Sigmoid colon (tissue), 7 donors: Measurements from ENCODE around the gene PDE9A. TPM values are rescaled to one million over a fixed set of nuclear protein-coding genes. Genes with fewer than 3 reads are reported as not detected.
A peak's percentile ranks its signal among the peaks of the same experiment; 100 is the strongest.

ENCODE experiments used
- DNase-seq: peaks from one replicate; pipeline ENCODE4 v3.0.0-alpha.2; 2019
- H3K27ac ChIP-seq, 4 donors: fragments of 200-600 bp; sonication (generic); one replicate each; pipeline ENCODE4 v1.5.1; 2016 to 2019; ENCODE audit warnings: mild to moderate bottlenecking in 1 of 4
- H3K27me3 ChIP-seq, 3 donors: fragments of 200-600 bp; sonication (generic); one replicate each; pipeline ENCODE4 v1.5.1; 2019; ENCODE audit warnings: mild to moderate bottlenecking in 1 of 3
- H3K36me3 ChIP-seq, 4 donors: fragments of 200-600 bp; sonication (generic); one replicate each; pipeline ENCODE4 v1.5.1; 2016 to 2019
- H3K4me1 ChIP-seq, 4 donors: fragments of 200-600 bp; sonication (generic); one replicate each; pipeline ENCODE4 v1.5.1; 2017 to 2019
- H3K4me3 ChIP-seq, 4 donors: fragments of 200-600 bp; sonication (generic); one replicate each; pipeline ENCODE4 v1.5.1; 2017 to 2019; ENCODE audit warnings: mild to moderate bottlenecking in 2 of 4, moderate library complexity in 1 of 4
- H3K9me3 ChIP-seq, 4 donors: fragments of 200-600 bp in 3 of 4; sonication (generic) in 3 of 4; one replicate each; pipeline versions ENCODE4 v1.5.1 to v1.6.1; 2013 to 2019
- EP300 ChIP-seq, 4 donors: sonication (generic); formaldehyde crosslinking; IDR thresholded peaks; one replicate each; pipeline ENCODE4 v1.6.1; 2017; ENCODE audit warnings: antibody characterized with exemption in 4 of 4
- POLR2A ChIP-seq, 2 donors: fragments of 450-650 bp; IDR thresholded peaks; one replicate each; pipeline ENCODE4 v1.6.1; 2016; ENCODE audit warnings: antibody characterized with exemption in 2 of 2, mild to moderate bottlenecking in 2 of 2, moderate library complexity in 2 of 2
- POLR2AphosphoS5 ChIP-seq, 4 donors: sonication (generic); formaldehyde crosslinking; IDR thresholded peaks; one replicate each; pipeline ENCODE4 v1.6.1; 2017; ENCODE audit warnings: antibody characterized with exemption in 4 of 4
- WGBS, 2 donors: extraction: QIAGEN DNeasy Blood & Tissue Kit; methylation state at CpG; one replicate each; pipeline ENCODE4 v1.1.7; 2013; 5-methylcytosine and 5-hydroxymethylcytosine counted together
- intact Hi-C: fragments of 100-400 bp; cut with DNase I; formaldehyde crosslinking; loops from one replicate; pipeline ENCODE4 v1.15.1; 2023
- polyA plus RNA-seq, 3 donors: library from polyadenylated mRNA; stranded (reverse); fragments of 200-250 nt; gene quantifications; one replicate each; pipeline ENCODE4 v1.2.3, GENCODE V29; 2013
- total RNA-seq, 4 donors: library from RNA; depleted of rRNA; stranded (reverse); fragments of >200 nt; gene quantifications; one replicate each; pipeline ENCODE4 v1.1.0, GENCODE V29; 2016
- TF ChIP-seq, protein P1 (sequence below), 4 experiments: fragments of 450-650 bp in 3 of 4; fragments of 200-600 bp in 1 of 4; IDR thresholded peaks; one replicate each; pipeline ENCODE4 v1.5.1; 2016 to 2019; ENCODE audit warnings: antibody characterized with exemption in 4 of 4, mild to moderate bottlenecking in 3 of 4, moderate library complexity in 2 of 4
- donor health status: healthy with polysubstance abuse.
- donor health status: Bipolar disorder and iron deficiency.
- donor health status: healthy.

Gene PDE9A
- total and polyA plus RNA-seq, 7 donors = 71.6 to 433 (median 102) TPM

DNA sequence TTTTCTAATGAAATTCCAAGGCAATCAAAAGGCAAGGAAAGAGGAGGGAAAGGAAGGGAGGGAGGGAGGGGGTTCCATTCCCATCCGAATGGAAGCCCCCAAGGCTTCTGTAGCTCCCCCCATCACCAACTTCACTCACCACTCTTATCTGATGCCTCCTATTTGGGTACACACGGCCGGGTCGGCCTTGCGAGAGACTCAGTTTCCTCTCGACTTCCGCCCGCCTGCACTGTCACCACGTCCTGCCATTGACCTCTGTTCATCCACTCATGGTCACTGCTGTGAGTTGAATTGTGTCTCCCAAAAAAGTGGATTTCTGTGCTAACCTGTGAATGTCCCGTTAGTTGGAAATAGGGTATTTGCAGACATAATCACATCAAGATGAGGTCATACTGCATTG, 11.2 kb downstream of the PDE9A start:
- peaks cover 0 to 79% (median 79%) of the 10 kb centered on the region in 4 donors for H3K4me1 ChIP-seq
- 93 to 94% methylated on average over 10 of the region's 10 CpGs for WGBS, 2 donors
- DNase-seq = no peak
- H3K4me3 ChIP-seq = no peak overlapping the region
- peak overlapping the region in 3 of 4 donors; percentile 80 to 81 (median 81) for H3K27ac ChIP-seq
- peaks cover 0 to 5% (median 0%) of the 10 kb centered on the region in 4 donors for H3K36me3 ChIP-seq
- no peak for TF ChIP-seq POLR2A (IDR thresholded peaks at IDR 0.05)
- TF ChIP-seq POLR2AphosphoS5 (IDR thresholded peaks at IDR 0.05) = no peak
- TF ChIP-seq, protein P1, sequence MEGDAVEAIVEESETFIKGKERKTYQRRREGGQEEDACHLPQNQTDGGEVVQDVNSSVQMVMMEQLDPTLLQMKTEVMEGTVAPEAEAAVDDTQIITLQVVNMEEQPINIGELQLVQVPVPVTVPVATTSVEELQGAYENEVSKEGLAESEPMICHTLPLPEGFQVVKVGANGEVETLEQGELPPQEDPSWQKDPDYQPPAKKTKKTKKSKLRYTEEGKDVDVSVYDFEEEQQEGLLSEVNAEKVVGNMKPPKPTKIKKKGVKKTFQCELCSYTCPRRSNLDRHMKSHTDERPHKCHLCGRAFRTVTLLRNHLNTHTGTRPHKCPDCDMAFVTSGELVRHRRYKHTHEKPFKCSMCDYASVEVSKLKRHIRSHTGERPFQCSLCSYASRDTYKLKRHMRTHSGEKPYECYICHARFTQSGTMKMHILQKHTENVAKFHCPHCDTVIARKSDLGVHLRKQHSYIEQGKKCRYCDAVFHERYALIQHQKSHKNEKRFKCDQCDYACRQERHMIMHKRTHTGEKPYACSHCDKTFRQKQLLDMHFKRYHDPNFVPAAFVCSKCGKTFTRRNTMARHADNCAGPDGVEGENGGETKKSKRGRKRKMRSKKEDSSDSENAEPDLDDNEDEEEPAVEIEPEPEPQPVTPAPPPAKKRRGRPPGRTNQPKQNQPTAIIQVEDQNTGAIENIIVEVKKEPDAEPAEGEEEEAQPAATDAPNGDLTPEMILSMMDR (IDR thresholded peaks at IDR 0.05) = no peak
- no peak for TF ChIP-seq EP300 (IDR thresholded peaks at IDR 0.05)
- H3K27me3 ChIP-seq = no peaks in the 10 kb centered on the region
- intact Hi-C loops = loop anchor here (5.0 kb wide), 1 partner anchor 68 kb away; no protein-coding TSS in a partner anchor
- H3K9me3 ChIP-seq = no peaks in the 10 kb centered on the region

DNA sequence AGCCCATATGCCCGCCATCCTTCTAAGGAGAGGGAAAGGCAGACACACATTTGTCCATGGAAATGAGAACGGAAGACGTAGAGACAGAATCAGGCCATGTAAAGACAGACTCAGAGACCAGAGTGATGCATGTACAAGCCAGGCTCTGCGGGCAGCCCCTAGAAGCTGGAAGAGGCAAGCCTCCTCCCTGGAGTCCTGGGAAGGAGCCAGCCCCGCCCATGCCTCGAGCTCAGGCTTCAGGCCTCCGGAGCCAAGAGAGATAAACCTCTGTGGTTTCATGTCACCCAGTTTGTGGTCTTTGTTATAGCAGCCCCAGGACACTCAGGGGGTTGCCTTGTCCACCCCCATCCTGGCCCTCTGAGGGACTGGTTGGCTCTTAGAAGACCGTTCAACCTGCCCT, 11.6 kb downstream of the PDE9A start:
- intact Hi-C loops = loop anchor here (5.0 kb wide), 1 partner anchor 67 kb away; no protein-coding TSS in a partner anchor
- TF ChIP-seq POLR2AphosphoS5 (IDR thresholded peaks at IDR 0.05) (no peak), EP300 (IDR thresholded peaks at IDR 0.05) (no peak), POLR2A (IDR thresholded peaks at IDR 0.05) (no peak)
- TF ChIP-seq, protein P1 (IDR thresholded peaks at IDR 0.05) = no peak
- peak; percentile 82 for DNase-seq
- peak overlapping the region in 3 of 4 donors; percentile 80 to 81 (median 81) for H3K27ac ChIP-seq
- no peaks in the 10 kb centered on the region for H3K27me3 ChIP-seq
- H3K4me1 ChIP-seq = peaks cover 0 to 77% (median 75%) of the 10 kb centered on the region in 4 donors
- WGBS, 2 donors = 65 to 77% methylated on average over 8 of the region's 8 CpGs
- no peaks in the 10 kb centered on the region for H3K9me3 ChIP-seq
- no peak overlapping the region for H3K4me3 ChIP-seq
- H3K36me3 ChIP-seq = peaks cover 0 to 5% (median 0%) of the 10 kb centered on the region in 4 donors

DNA sequence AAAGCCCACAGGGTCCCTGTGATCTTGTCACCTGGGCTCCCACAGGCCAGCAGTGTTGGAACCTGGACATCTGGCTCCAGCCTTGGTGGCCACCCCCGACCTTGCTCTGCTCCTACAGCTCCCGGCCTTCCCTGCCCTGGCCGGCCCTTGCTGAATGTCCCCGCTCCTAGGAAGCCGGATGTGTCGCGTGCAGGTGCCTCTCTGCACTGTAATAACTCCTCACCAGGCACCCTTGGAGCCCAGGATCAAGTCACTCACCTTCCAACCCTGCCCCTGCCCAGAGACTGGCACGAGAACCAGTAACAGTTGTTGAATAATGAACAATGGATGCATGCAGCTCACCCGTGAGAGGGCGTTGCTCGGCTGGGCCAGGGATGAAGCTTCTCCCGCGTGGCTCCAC, 12.1 kb downstream of the PDE9A start:
- intact Hi-C loops = loop anchor here (5.0 kb wide), 1 partner anchor 67 kb away; no protein-coding TSS in a partner anchor
- DNase-seq = no peak
- H3K36me3 ChIP-seq = peaks cover 0 to 5% (median 0%) of the 10 kb centered on the region in 4 donors
- H3K4me3 ChIP-seq = no peak overlapping the region
- no peaks in the 10 kb centered on the region for H3K27me3 ChIP-seq
- TF ChIP-seq POLR2AphosphoS5 (IDR thresholded peaks at IDR 0.05) = no peak
- TF ChIP-seq POLR2A (IDR thresholded peaks at IDR 0.05) = no peak
- TF ChIP-seq, protein P1 (IDR thresholded peaks at IDR 0.05) = no peak
- TF ChIP-seq EP300 (IDR thresholded peaks at IDR 0.05) = no peak
- 94 to 96% methylated on average over 13 of the region's 13 CpGs for WGBS, 2 donors
- H3K9me3 ChIP-seq = no peaks in the 10 kb centered on the region
- peak overlapping the region in 3 of 4 donors; percentile 80 to 81 (median 81) for H3K27ac ChIP-seq
- H3K4me1 ChIP-seq = peaks cover 0 to 75% (median 73%) of the 10 kb centered on the region in 4 donors

DNA sequence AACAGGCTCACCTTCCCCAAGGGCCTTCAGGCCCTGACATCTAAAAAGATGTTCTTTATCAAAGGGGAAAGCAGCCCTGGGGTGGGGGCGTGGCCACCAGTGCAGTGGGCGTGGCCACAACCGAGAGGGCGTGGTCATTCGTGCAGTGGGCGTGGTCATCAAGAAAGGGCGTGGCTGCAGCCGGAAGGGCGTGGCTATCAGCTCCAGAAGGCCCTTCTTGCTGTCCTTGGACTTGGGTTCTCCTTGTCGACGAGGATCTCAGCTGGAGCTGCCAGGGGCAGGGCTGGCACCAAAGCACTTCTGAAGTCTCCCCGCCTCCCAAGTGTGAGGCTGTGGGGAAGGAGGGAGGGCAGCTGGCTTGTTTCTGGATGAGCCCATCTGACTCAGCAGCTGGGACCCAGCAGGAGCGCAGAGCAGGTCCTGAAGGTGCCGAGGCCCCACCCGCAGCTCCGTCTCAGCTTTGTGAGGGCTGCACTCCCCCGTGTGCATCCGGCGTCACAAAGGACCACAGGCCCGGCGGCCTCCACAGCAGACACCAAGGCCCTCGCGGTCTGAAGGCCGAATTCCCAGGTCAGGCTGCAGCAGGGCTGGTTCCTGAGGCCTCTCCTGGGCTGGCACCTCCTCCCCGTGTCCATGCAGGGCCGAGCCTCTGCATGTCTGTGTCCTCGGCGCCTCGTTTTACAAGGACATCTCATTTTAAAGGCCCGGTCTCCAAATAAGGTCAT, 12.8 kb downstream of the PDE9A start:
- H3K27ac ChIP-seq = peak overlapping the region; percentile 5 to 81 (median 80)
- WGBS, 2 donors = 71 to 87% methylated on average over 30 of the region's 30 CpGs

More for the DNA sequence above, 12.8 kb downstream of the PDE9A start:
- H3K9me3 ChIP-seq = no peaks in the 10 kb centered on the region
- peaks cover 0 to 5% (median 0%) of the 10 kb centered on the region in 4 donors for H3K36me3 ChIP-seq
- no peak overlapping the region for H3K4me3 ChIP-seq
- peaks cover 0 to 78% (median 76%) of the 10 kb centered on the region in 4 donors for H3K4me1 ChIP-seq
- DNase-seq = peak; percentile 87
- no peaks in the 10 kb centered on the region for H3K27me3 ChIP-seq
- TF ChIP-seq, protein P1 (IDR thresholded peaks at IDR 0.05) = no peak
- no peak for TF ChIP-seq POLR2A (IDR thresholded peaks at IDR 0.05)
- TF ChIP-seq POLR2AphosphoS5 (IDR thresholded peaks at IDR 0.05) = peak; percentile 29 to 42 (median 38)
- intact Hi-C loops = loop anchor here (5.0 kb wide), 1 partner anchor 66 kb away; no protein-coding TSS in a partner anchor
